ENCODE results near the gene CDC16.

The CDC16 gene

GRCh38 chr13:114318624-114319023 is 83.9 kb downstream of the CDC16 start:
- no peak for DNase-seq
- Histone ChIP-seq H3K4me3 (ENCODE audit: low read depth, low read length) (no peak overlapping the region), H3K36me3 (peaks cover 74% of the 10 kb centered on the region), H3K9me3 (ENCODE audit: severe bottlenecking) (no peaks in the 10 kb centered on the region), H3K27ac (no peak overlapping the region), H3K27me3 (ENCODE audit: insufficient read depth, low read depth, severe bottlenecking) (no peaks in the 10 kb centered on the region)
- TF ChIP-seq CTCF (IDR thresholded peaks at IDR 0.05; ENCODE audit: low read depth, low read length): no peak

GRCh38 chr13:114319441-114319913 is 84.8 kb downstream of the CDC16 start:
- Histone ChIP-seq H3K36me3 (peaks cover 81% of the 10 kb centered on the region), H3K9me3 (ENCODE audit: severe bottlenecking) (no peaks in the 10 kb centered on the region), H3K27ac (no peak overlapping the region), H3K27me3 (ENCODE audit: insufficient read depth, low read depth, severe bottlenecking) (no peaks in the 10 kb centered on the region), H3K4me3 (ENCODE audit: low read depth, low read length) (no peak overlapping the region)
- no peak for DNase-seq
- no peak for TF ChIP-seq CTCF (IDR thresholded peaks at IDR 0.05; ENCODE audit: low read depth, low read length)

- Histone ChIP-seq H3K27me3 (ENCODE audit: insufficient read depth, low read depth, severe bottlenecking) (no peaks in the 10 kb centered on the region), H3K27ac (no peak overlapping the region), H3K36me3 (peaks cover 84% of the 10 kb centered on the region), H3K4me3 (ENCODE audit: low read depth, low read length) (no peak overlapping the region), H3K9me3 (ENCODE audit: severe bottlenecking) (no peaks in the 10 kb centered on the region)
- TF ChIP-seq CTCF (IDR thresholded peaks at IDR 0.05; ENCODE audit: low read depth, low read length): no peak
- no peak for DNase-seq
These were observed 85.4 kb downstream of the CDC16 start for GRCh38 chr13:114320065-114320464.

- TF ChIP-seq CTCF (IDR thresholded peaks at IDR 0.05; ENCODE audit: low read depth, low read length): no peak
- Histone ChIP-seq H3K4me3 (ENCODE audit: low read depth, low read length) (no peak overlapping the region), H3K27ac (no peak overlapping the region), H3K9me3 (ENCODE audit: severe bottlenecking) (no peaks in the 10 kb centered on the region), H3K36me3 (peaks cover 90% of the 10 kb centered on the region), H3K27me3 (ENCODE audit: insufficient read depth, low read depth, severe bottlenecking) (no peaks in the 10 kb centered on the region)
- no peak for DNase-seq
These were observed 86.6 kb downstream of the CDC16 start for GRCh38 chr13:114321256-114321655.

Data from WERI-Rb-1 (cell line).